HepG2 (cell line): ENCODE data around the gene SLC23A2. TPM values are rescaled to one million over a fixed set of nuclear protein-coding genes. Genes with fewer than 3 reads are reported as not detected.

Experiments used
- CCAR2 ChIP-seq: fragments of 200-400 bp; formaldehyde crosslinking; optimal IDR thresholded peaks from 2 replicates; pipeline ENCODE3; 2018; ENCODE audit warnings: low read depth, mild to moderate bottlenecking, low read length, moderate library complexity
- CENPX ChIP-seq: sonication (generic); formaldehyde crosslinking; IDR thresholded peaks from 2 replicates; pipeline ENCODE4 v1.9.0; 2021; ENCODE audit warnings: mild to moderate bottlenecking, missing genetic modification reagents, moderate library complexity
- EP300 ChIP-seq, 3 experiments: sonication (generic) in 1 of 3; formaldehyde crosslinking in 1 of 3; IDR thresholded peaks; 2 replicates each; pipeline versions ENCODE4 v1.5.1 to v1.6.1; 2011 to 2020; ENCODE audit warnings: low read depth in 2 of 3, low read length in 2 of 3, borderline replicate concordance in 1 of 3, improper control_type of control experiment in 1 of 3, mild to moderate bottlenecking in 1 of 3, missing genetic modification reagents in 1 of 3, moderate library complexity in 1 of 3
- GATAD2A ChIP-seq: IDR thresholded peaks from 2 replicates; pipeline ENCODE4 v1.6.1; 2016
- GFI1 ChIP-seq: sonication (generic); formaldehyde crosslinking; IDR thresholded peaks from 2 replicates; pipeline ENCODE4 v1.5.0; 2020; ENCODE audit warnings: missing genetic modification reagents, mild to moderate bottlenecking, borderline replicate concordance
- HINFP ChIP-seq: sonication (generic); formaldehyde crosslinking; IDR thresholded peaks from 2 replicates; pipeline ENCODE4 v1.4.0; 2020; ENCODE audit warnings: low read depth, mild to moderate bottlenecking, missing genetic modification reagents
- IRF2 ChIP-seq: IDR thresholded peaks from 2 replicates; pipeline ENCODE4 v1.6.1; 2018; ENCODE audit warnings: missing genetic modification reagents, missing compliant biosample characterization
- JARID2 ChIP-seq: sonication (generic); formaldehyde crosslinking; IDR thresholded peaks from 2 replicates; pipeline ENCODE4 v1.8.1; 2023; ENCODE audit warnings: missing genetic modification reagents, inconsistent platforms; ENCODE audit not compliant: insufficient replicate concordance
- KDM3A ChIP-seq: IDR thresholded peaks from 2 replicates; pipeline ENCODE4 v1.6.1; 2018; ENCODE audit warnings: low read depth, missing compliant biosample characterization
- KDM6A ChIP-seq: IDR thresholded peaks from 2 replicates; pipeline ENCODE4 v1.6.1; 2016; ENCODE audit warnings: low read depth
- KMT2B ChIP-seq: IDR thresholded peaks from 2 replicates; pipeline ENCODE4 v1.6.1; 2016; ENCODE audit warnings: missing genetic modification reagents, missing compliant biosample characterization
- MAFK ChIP-seq, 2 experiments: IDR thresholded peaks in 1 of 2; conservative IDR thresholded peaks in 1 of 2; 2 replicates each; pipeline ENCODE4 v1.6.1; 2011; ENCODE audit warnings: improper control_type of control experiment in 2 of 2, low read length in 2 of 2
- MED1 ChIP-seq: sonication (generic); formaldehyde crosslinking; IDR thresholded peaks from 2 replicates; pipeline ENCODE4 v1.4.0; 2020; ENCODE audit warnings: missing genetic modification reagents
- NCOA1 ChIP-seq: sonication (generic); formaldehyde crosslinking; IDR thresholded peaks from 2 replicates; pipeline ENCODE4 v1.9.0; 2021; ENCODE audit warnings: missing genetic modification reagents
- NFKB2 ChIP-seq: sonication (generic); formaldehyde crosslinking; IDR thresholded peaks from 2 replicates; pipeline ENCODE4 v1.4.0; 2020; ENCODE audit warnings: missing genetic modification reagents, borderline replicate concordance
- RBM39 ChIP-seq: fragments of 200-400 bp; formaldehyde crosslinking; IDR thresholded peaks from one replicate; pipeline ENCODE4 v1.6.1; 2018; ENCODE audit warnings: antibody characterized with exemption, mild to moderate bottlenecking, low read depth, low read length; ENCODE audit not compliant: poor library complexity, severe bottlenecking
- TBX3 ChIP-seq: fragments of 450-650 bp; IDR thresholded peaks from 2 replicates; pipeline ENCODE4 v1.6.1; 2017; ENCODE audit warnings: antibody characterized with exemption, mild to moderate bottlenecking, inconsistent platforms, borderline replicate concordance
- TCF12 ChIP-seq, 2 experiments: fragments of 450-650 bp in 1 of 2; sonication (generic) in 1 of 2; formaldehyde crosslinking in 1 of 2; IDR thresholded peaks; 2 replicates each; pipeline versions ENCODE4 v1.6.1 to v1.8.0; 2017 to 2022; ENCODE audit warnings: antibody characterized with exemption in 1 of 2, mild to moderate bottlenecking in 1 of 2, missing genetic modification reagents in 1 of 2, moderate library complexity in 1 of 2
- THAP8 ChIP-seq: sonication (generic); formaldehyde crosslinking; IDR thresholded peaks from 2 replicates; pipeline ENCODE4 v1.5.1; 2020; ENCODE audit warnings: missing genetic modification reagents, mild to moderate bottlenecking, borderline replicate concordance
- ZBTB25 ChIP-seq: IDR thresholded peaks from 2 replicates; pipeline ENCODE4 v1.6.1; 2018; ENCODE audit warnings: missing genetic modification reagents
- ZGPAT ChIP-seq: IDR thresholded peaks from 2 replicates; pipeline ENCODE4 v1.6.1; 2016; ENCODE audit warnings: mild to moderate bottlenecking
- ZNF34 ChIP-seq: sonication (generic); formaldehyde crosslinking; IDR thresholded peaks from 2 replicates; pipeline ENCODE4 v1.4.0; 2020; ENCODE audit warnings: mild to moderate bottlenecking, missing genetic modification reagents, borderline replicate concordance
- ZNF496 ChIP-seq: sonication (generic); formaldehyde crosslinking; IDR thresholded peaks from 2 replicates; pipeline ENCODE4 v1.8.1; 2023; ENCODE audit warnings: mild to moderate bottlenecking, moderate library complexity, missing genetic modification reagents; ENCODE audit not compliant: insufficient replicate concordance
- ZNF557 ChIP-seq: sonication (generic); formaldehyde crosslinking; IDR thresholded peaks from 2 replicates; pipeline ENCODE4 v1.4.0; 2020; ENCODE audit warnings: missing genetic modification reagents
- ZNF580 ChIP-seq: IDR thresholded peaks from 2 replicates; pipeline ENCODE4 v1.6.1; 2016; ENCODE audit warnings: low read depth, borderline replicate concordance
- polyA plus RNA-seq, 8 experiments: library from polyadenylated mRNA; depleted of rRNA in 3 of 8; stranded (reverse) in 7 of 8; unstranded in 1 of 8; fragments of >200 nt; fragmentation: Illumina TruSeq in 4 of 8; extraction: Trizol in 4 of 8; gene quantifications; 2 replicates each; pipeline versions ENCODE4 v1.2.1 to v1.2.3, GENCODE V29; 2011 to 2016; ENCODE audit warnings: low read depth in 4 of 8, missing spikeins in 1 of 8, mixed read lengths in 1 of 8; ENCODE audit not compliant: insufficient read depth in 1 of 8
- total RNA-seq, 5 experiments: library from RNA; depleted of rRNA; stranded (reverse); fragments of >200 nt; fragmentation: Illumina TruSeq; extraction: Trizol; gene quantifications; 2 replicates each; pipeline ENCODE4 v1.2.3, GENCODE V29; 2016; ENCODE audit warnings: low read depth in 1 of 5

SLC23A2 gene
- total and polyA plus RNA-seq, 2 of the 13 experiments (the other 11 are each of a cell fraction or from before 2014, with no cell fraction given) = 42.2 to 51.2 TPM

GRCh38 chr20:4956200-4956810 is 45.0 kb downstream of the SLC23A2 start (continued):
- TF ChIP-seq HINFP (no peak), MAFK (conservative IDR thresholded peaks at IDR 0.05 in 1 of 2, IDR thresholded peaks at IDR 0.05 in 1 of 2; ENCODE audit: low read length in 2 of 2) (no peak), ZNF496 (CRISPR knock-in tag) (no peak), ZNF580 (CRISPR knock-in tag) (no peak), KDM3A (CRISPR knock-in tag) (no peak), ZNF557 (CRISPR knock-in tag) (no peak), RBM39 (no peak), IRF2 (no peak; the same call in 1 of the 2 replicates), MED1 (CRISPR knock-in tag) (0 out of 2 replicates have a peak, but pooled peaks have one; percentile 34), NCOA1 (CRISPR knock-in tag) (no peak), THAP8 (CRISPR knock-in tag) (no peak), TCF12 (IDR thresholded peaks at IDR 0.05) (no peak), TCF12 (CRISPR knock-in tag; IDR thresholded peaks at IDR 0.05) (no peak), TBX3 (no peak), ZGPAT (CRISPR knock-in tag) (0 out of 2 replicates have a peak, but pooled peaks have one; percentile 21), CCAR2 (no peak), GFI1 (CRISPR knock-in tag) (no peak), KDM6A (CRISPR knock-in tag) (no peak), GATAD2A (CRISPR knock-in tag) (peak; percentile 58), JARID2 (CRISPR knock-in tag) (no peak), ZBTB25 (peak; percentile 66; the same call in 1 of the 2 replicates), EP300 (IDR thresholded peaks at IDR 0.05; ENCODE audit: low read depth in 2 of 2, low read length in 2 of 2) (no peak), EP300 (CRISPR knock-in tag; IDR thresholded peaks at IDR 0.05; ENCODE audit: borderline replicate concordance) (no peak), CENPX (CRISPR knock-in tag) (no peak), NFKB2 (CRISPR knock-in tag) (no peak), ZNF34 (no peak), KMT2B (CRISPR knock-in tag) (0 out of 2 replicates have a peak, but pooled peaks have one; percentile 33)
